ENCODE measurements around the gene PRKCI. TPM values are rescaled to one million over a fixed set of nuclear protein-coding genes. Genes with fewer than 3 reads are reported as not detected.

The PRKCI gene
- total and polyA plus RNA-seq, 4 donors, result 18.7 to 181 (median 35.2) TPM

DNA sequence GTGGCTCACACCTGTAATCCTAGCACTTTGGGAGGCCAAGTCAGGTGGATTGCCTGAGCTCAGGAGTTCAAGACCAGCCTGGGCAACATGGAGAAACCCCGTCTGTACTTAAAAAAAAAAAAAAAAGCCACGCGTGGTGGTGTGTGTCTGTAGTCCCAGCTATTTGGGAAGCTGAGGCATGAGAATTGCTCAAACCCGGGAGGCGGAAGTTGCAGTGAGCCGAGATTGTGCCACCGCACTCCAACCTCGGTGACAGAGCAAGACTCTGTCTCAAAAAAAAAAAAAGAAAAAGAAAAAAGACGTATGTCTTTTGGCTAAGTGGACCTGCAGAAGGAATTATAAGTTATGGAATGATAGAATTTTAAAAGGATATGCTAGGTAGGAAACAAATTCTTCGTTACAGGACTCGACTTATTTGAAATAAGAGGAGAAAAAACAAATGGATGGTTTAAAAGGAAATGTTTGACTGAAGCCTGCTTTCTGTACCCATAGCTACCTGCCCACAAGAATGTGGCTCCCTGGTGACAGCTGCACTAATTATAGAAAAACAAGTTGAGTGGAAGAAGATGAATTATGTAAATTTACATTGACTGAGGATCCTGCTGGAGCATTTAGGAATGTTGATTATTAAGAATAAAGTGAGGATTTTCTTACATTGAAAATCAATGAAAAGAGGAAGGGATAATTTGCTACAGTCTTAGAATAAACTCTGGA, 99.3 kb downstream of the PRKCI start:
- no peak for DNase-seq

DNA sequence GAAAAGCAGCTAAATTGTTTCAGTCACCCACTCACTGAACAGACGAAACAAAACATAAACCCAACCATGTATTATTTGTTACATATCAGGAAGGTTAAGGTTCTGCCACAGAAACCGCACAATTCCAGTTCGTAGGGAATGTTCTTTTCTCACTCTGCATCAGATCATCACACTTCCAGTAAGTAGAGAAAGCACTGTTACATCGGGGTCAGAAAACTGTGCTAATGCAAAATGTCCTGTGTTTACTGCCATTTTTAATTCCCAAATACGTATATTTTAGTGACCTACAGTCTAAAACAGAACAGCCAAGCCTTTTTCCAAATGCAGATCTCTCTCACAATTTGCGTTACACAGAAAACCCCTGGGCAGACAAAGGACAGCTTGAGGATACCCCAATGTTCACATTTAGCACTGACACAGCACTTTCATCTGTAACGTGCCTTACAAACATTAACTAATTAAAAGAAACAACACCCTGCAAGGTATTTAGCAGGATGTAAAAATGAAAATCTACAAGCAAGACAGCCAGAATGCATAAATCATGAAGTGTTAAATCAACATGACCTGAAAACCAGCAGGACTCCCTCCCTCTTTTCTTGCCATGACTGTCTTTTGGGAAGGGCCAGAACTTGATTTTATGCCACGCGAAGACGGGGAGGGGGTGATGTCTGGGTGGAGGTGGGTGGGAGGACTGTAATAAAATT, 100.5 kb downstream of the PRKCI start:
- H3K9ac ChIP-seq (ENCODE audit: insufficient read depth in 1 of 2, low read length in 2 of 2), result no peak overlapping the region
- peaks cover 0 to 12% (median 0%) of the 10 kb centered on the region in 5 donors for H3K4me1 ChIP-seq (ENCODE audit: control insufficient read depth in 5 of 5, insufficient read depth in 5 of 5, low read length in 5 of 5)
- TF ChIP-seq, protein P1, sequence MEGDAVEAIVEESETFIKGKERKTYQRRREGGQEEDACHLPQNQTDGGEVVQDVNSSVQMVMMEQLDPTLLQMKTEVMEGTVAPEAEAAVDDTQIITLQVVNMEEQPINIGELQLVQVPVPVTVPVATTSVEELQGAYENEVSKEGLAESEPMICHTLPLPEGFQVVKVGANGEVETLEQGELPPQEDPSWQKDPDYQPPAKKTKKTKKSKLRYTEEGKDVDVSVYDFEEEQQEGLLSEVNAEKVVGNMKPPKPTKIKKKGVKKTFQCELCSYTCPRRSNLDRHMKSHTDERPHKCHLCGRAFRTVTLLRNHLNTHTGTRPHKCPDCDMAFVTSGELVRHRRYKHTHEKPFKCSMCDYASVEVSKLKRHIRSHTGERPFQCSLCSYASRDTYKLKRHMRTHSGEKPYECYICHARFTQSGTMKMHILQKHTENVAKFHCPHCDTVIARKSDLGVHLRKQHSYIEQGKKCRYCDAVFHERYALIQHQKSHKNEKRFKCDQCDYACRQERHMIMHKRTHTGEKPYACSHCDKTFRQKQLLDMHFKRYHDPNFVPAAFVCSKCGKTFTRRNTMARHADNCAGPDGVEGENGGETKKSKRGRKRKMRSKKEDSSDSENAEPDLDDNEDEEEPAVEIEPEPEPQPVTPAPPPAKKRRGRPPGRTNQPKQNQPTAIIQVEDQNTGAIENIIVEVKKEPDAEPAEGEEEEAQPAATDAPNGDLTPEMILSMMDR (IDR thresholded peaks at IDR 0.05; ENCODE audit: control extremely low read depth, extremely low read depth), result no peak
- WGBS, 2 donors, result 82 to 89% methylated on average over 10 of the region's 10 CpGs
- ATAC-seq (ENCODE audit: insufficient read depth, low FRiP score), result no peak
- no peak overlapping the region for H3K27ac ChIP-seq (ENCODE audit: low read depth in 1 of 2, low read length in 1 of 2)
- H3K9me3 ChIP-seq (ENCODE audit: control insufficient read depth in 4 of 4, insufficient read depth in 3 of 4, low read length in 3 of 4), result peaks cover 0 to 4% (median 0%) of the 10 kb centered on the region in 4 donors
- no peaks in the 10 kb centered on the region for H3K27me3 ChIP-seq (ENCODE audit: control insufficient read depth in 3 of 3, insufficient read depth in 3 of 3, low read length in 2 of 3)
- no peak overlapping the region for H3K4me3 ChIP-seq
- H3K36me3 ChIP-seq (ENCODE audit: control insufficient read depth in 4 of 4, insufficient read depth in 4 of 4, low read length in 4 of 4), result no peaks in the 10 kb centered on the region
- DNase-seq, result peak in 2 of 3 donors; percentile 45 to 46

More for the DNA sequence above, 99.3 kb downstream of the PRKCI start:
- H3K4me1 ChIP-seq (ENCODE audit: control insufficient read depth in 5 of 5, insufficient read depth in 5 of 5, low read length in 5 of 5), result peaks cover 0 to 12% (median 2%) of the 10 kb centered on the region in 5 donors
- H3K27me3 ChIP-seq (ENCODE audit: control insufficient read depth in 3 of 3, insufficient read depth in 3 of 3, low read length in 2 of 3), result no peaks in the 10 kb centered on the region
- H3K27ac ChIP-seq (ENCODE audit: low read depth in 1 of 2, low read length in 1 of 2), result no peak overlapping the region
- H3K36me3 ChIP-seq (ENCODE audit: control insufficient read depth in 4 of 4, insufficient read depth in 4 of 4, low read length in 4 of 4), result no peaks in the 10 kb centered on the region
- WGBS, 2 donors, result 43 to 78% methylated on average over 11 of the region's 11 CpGs
- no peak overlapping the region for H3K9ac ChIP-seq (ENCODE audit: insufficient read depth in 1 of 2, low read length in 2 of 2)
- ATAC-seq (ENCODE audit: insufficient read depth, low FRiP score), result no peak
- H3K4me3 ChIP-seq, result no peak overlapping the region
- TF ChIP-seq, protein P1 (IDR thresholded peaks at IDR 0.05; ENCODE audit: control extremely low read depth, extremely low read depth), result no peak
- no peaks in the 10 kb centered on the region for H3K9me3 ChIP-seq (ENCODE audit: control insufficient read depth in 4 of 4, insufficient read depth in 3 of 4, low read length in 3 of 4)

DNA sequence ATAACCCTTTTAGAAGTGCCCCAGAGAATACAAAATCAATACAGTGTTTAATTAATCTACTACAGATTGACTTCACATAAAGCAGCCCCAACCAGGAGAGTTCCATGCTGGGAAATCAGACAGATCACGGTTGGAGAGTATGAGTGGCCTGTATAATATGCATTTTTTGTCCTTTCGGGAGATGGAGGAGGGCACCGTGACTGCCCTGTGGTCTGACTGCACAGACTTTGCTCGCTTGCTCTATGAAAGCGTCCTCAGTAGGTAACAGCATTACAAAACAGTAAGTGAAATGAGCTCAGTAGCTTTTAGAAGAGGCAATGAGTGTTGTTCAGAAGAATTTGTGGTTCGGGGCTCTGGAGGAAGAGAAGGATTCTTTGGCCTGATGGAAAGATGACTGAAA, 101.1 kb downstream of the PRKCI start:
- ATAC-seq (ENCODE audit: insufficient read depth, low FRiP score) (no peak), DNase-seq (no peak)
- H3K27ac ChIP-seq (ENCODE audit: low read depth in 1 of 2, low read length in 1 of 2), result no peak overlapping the region
- TF ChIP-seq, protein P1 (IDR thresholded peaks at IDR 0.05; ENCODE audit: control extremely low read depth, extremely low read depth), result no peak
- H3K27me3 ChIP-seq (ENCODE audit: control insufficient read depth in 3 of 3, insufficient read depth in 3 of 3, low read length in 2 of 3), result no peaks in the 10 kb centered on the region
- peaks cover 0 to 12% (median 0%) of the 10 kb centered on the region in 5 donors for H3K4me1 ChIP-seq (ENCODE audit: control insufficient read depth in 5 of 5, insufficient read depth in 5 of 5, low read length in 5 of 5)
- no peak overlapping the region for H3K9ac ChIP-seq (ENCODE audit: insufficient read depth in 1 of 2, low read length in 2 of 2)
- no peak overlapping the region for H3K4me3 ChIP-seq
- 93 to 97% methylated on average over 6 of the region's 6 CpGs for WGBS, 2 donors
- peaks cover 0 to 6% (median 0%) of the 10 kb centered on the region in 4 donors for H3K9me3 ChIP-seq (ENCODE audit: control insufficient read depth in 4 of 4, insufficient read depth in 3 of 4, low read length in 3 of 4)
- no peaks in the 10 kb centered on the region for H3K36me3 ChIP-seq (ENCODE audit: control insufficient read depth in 4 of 4, insufficient read depth in 4 of 4, low read length in 4 of 4)

Data from lung (tissue), 12 donors.